HG03520 (cell line): ENCODE measurements around the gene TARBP1.

Experiments used
- ATAC-seq: cut with Tn5 transposase; IDR thresholded peaks from one replicate; pipeline ENCODE4 v1.9.1; 2021; ENCODE audit warnings: mild to moderate bottlenecking, moderate library complexity; ENCODE audit not compliant: unreplicated experiment

TARBP1 gene

DNA sequence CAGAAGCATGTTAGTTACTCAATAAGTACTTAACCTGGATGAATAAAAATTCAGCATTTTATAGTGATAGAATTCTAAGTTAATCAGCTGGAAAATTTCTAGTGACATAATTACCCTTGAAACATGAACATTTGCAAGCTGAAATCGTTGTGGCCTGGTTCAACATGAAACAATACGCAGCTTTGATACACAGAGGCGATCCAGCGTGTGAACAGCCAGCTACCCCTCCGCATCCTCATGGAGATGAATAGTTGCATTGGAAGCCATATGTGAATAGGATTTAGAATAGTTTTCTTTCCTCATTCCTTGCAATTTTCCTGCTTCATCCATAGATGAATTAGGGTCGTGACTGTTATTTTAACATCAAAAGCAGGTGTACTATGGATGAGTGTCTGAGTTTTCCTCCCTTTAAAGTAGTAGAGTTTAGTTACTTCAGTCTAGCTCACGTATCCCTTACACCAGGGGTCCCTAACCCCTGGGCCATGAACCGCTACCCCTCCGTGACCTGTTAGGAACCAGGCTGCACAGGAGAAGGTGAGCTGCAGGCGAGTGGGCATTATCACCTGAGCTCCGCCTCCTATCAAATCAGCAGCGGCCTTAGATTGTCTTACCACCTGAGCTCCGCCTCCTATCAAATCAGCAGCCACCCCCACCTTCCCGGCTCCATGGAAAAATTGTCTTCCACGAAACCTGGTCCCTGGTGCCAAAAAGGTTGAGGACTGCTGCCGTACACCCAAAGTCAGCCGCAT is 6.2 kb upstream of the TARBP1 start:
- ATAC-seq: no peak

DNA sequence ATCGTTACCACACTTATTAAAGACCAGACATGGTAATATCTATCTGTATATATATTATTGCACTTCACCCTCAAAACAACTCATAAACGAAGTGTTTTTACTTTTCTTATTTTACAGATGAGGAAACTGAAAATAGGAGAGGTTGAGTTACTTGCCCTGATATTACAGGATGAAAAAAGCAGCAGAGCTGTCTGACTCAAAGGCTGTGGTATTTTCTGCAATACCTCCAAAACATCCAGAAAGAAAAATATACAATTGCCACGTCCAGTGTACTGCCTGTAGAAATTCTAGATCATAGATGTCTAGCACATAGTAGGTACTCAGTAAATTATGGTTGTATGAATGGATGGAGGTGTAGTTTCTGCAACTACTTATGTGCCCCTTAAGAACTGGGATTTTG is 5.2 kb upstream of the TARBP1 start:
- ATAC-seq: no peak

DNA sequence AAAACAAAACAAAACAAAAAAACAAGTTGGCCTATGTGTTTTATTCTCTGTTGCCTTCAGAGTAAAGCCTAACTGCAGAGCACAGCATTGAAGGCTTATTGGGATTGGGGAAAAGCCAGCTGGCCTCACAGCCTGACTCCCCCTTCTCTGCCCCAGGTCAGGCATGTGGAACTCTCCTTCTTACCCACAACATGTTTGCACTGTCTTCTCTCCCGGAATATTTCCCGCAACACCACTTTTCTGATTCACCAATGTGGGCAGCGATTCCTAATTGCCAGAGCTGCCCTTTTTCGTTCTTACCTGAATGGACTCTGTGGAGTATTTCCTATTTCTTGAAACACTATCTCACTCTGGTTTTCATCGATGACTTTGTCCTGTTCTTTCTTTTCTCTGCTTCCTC is 2.8 kb upstream of the TARBP1 start:
- no peak for ATAC-seq

DNA sequence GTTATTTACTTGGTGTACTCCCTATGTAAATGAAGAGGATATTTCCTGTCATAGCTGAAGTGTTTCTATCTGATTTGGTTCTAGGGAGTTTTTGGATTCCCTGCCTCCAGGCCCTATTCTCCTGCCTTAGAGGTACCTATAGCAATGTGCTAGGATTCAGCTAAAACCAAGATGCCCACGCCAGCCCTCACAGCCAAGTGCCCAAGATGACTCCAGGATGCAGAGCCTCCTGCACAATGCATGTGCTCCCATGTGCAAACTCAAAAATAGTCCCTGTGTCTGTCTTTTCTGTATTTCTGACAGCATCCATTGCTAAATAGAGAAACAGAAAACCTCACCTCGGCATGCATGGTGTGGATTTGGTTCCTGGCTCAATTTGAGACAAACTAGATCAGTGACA is 887 bp upstream of the TARBP1 start:
- ATAC-seq: no peak

DNA sequence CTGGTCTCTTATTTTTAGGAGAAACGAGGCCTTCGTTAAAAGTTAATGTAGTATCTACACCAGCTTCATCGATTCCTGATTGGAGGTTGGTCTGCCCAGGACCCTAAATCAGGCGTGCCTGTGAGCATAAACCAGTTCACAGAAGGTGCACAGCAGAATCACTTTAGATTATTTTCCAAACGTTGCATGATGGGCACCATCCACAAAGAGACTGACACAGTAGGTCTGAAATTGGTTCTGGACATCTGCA is 256 bp upstream of the TARBP1 start:
- ATAC-seq: no peak

DNA sequence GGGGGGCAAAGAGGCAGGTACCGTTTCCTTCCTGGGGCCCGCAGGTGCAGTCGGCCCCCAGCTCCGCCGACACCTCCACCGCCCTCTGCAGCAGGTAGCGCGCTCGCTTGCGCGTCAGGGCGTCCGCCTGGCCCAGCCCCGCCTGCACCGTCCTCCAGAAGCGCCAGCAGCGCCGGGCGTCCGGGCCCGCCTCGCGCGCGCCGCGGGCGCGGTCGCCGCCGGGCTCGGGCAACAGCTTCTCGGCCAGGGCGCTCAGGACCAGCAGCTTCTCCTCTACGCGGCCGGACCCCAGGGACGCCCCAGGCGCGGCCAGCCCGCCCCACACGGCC is 863 bp downstream of the TARBP1 start:
- ATAC-seq: peak; percentile 60

DNA sequence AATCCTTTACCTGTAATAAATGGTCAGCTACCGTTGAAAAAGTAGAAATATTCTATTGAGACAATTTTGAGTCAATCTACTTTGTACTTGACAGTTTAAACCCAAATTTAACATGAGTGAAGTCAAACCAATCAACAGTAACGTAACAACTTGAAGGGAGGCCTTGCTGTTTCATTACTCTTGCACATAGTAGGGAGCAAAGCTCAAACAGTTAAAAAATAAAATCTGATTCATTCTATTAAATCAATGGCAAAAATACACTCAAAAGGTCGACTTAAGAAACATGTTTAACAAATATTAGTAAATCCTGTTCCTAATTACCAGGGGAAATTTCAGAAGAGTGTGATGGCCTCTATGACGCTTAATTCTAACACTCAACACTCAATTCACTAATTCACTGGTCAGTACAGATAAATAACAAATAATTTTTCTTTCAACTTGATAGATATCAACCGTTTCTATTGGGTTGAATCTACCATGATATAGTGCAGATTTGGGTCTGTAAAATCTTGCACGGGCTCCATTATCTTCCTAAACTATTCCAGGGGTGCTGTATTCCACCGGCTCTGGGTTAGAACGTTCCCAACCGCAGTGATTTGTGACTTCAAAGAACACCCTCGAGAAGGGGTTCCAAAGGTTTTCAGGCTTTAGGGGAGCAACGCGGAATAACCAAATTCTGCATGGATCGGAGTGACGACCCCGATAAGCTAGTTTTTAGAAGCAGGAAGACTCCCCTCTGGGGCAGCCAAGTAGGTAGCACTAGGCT is 1.4 kb downstream of the TARBP1 start:
- no peak for ATAC-seq

DNA sequence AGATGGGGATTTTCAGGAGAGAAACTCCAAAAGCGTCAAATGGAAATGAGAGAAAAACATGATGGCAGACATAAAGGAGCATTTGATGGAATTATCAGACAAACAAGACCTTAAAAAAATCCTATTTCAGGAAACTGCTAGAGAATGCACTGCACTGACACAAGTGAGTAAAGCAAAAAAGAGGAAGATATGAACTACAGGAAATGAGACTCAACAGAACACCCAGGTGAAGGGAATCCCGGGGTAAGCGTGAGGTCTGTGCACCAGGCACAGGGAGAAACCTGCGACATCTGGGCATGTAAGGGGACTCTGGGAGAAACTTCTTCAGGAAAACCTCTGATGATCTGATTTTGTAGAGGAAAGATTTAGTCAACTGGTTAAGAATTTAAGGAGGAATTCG is 2.8 kb downstream of the TARBP1 start:
- ATAC-seq: no peak

DNA sequence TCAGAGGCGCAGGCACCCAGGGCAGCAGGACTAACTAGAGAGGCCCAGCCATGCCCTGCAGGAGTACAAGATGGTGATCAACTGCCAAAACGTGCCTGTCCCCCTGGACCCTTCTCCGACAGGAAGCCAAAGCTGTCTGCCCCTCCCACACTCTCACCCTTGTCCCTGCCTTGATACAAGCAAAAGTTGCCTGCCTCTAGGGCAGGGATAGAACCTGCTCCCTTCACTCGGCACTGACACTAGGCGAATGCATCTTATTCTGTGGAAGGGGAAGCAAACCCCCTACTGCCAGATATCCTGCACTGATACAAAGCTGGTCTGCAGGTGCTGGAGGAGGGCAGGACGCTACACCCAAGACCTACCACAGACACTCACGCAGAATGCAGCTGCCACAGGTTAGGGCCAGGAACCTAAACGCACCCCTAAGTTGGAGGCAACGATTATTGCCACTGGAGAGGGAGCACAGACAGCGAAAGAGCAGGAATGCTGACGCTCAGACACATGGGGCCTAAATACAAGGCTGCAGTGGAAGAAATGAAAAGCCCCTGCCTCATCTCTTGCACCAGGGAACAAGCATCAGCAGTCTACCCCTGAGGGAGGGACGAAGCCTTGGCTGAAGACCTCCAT is 3.7 kb downstream of the TARBP1 start:
- no peak for ATAC-seq

DNA sequence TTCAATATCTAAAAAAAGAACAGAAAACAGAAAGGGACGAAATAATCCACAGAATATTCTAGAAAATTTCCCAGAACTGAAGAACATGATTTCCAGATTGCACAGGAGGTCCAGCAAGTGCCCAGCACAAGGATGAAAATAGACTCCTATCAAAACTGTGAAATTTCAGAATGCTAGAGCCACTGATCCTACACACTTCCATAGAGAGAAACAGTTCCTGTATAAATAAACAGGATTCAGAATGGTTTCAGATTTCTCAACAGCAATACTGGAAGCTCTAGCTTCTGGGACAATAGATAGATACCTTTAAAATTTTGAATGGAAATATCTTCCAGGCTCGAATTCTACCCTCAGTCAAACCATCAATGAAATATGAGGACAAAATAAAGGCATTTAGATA is 4.6 kb downstream of the TARBP1 start:
- no peak for ATAC-seq

DNA sequence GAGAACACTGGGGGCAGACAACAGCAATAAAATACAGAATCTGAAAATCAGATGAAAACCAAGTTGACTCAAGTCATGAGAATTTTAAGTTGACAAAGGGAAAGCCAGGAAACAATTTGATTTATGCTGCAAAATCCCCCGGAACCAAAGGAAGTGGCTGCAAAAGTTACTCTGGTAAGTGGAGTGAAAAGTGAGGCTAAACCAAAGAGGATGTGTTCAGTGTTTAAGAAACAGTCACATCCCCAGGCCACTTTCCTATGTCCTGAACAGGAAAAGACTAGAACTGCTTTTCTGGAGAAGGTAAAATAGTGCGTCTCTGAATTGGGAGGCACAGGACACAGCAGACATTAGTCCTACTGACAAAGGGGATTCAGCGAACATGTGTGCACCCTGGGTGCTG is 5.9 kb downstream of the TARBP1 start:
- ATAC-seq: no peak

DNA sequence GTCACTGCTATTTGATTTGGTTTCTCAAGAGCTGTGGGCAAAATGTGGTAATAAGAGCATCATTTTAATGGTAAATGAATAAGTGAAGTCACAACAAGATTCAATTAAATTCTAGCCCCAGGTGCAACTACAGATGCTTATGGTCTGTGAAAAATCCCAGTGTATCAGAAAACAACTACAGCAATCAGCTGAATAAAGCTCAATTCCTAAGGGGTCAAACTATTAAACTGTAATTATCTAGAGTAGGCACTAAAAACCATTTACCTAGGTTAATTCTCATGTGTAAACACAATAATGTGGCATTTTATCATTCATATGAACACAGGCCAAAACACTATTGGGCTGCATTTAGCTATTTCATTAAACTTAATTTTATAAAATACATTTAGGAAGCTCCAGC is 9.6 kb downstream of the TARBP1 start:
- no peak for ATAC-seq

DNA sequence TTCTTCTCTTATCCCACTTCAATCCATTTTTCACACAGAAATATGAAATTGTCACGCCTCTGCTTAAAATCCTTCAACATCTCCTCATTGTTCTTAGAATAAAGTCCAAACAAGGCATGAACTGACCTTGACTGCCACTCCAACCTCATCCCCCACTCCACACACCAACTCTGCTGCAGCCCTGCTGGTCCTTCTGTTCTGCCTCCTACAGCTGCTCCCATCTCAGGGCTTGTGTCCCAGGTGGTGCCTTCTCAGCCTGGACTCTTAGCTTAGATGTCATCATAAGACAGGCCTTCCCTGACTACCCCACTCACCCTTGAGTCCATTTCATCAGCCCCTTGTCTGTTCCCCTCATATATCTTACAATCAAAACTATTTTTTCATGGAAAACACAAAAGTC is 10.4 kb downstream of the TARBP1 start:
- ATAC-seq: no peak

DNA sequence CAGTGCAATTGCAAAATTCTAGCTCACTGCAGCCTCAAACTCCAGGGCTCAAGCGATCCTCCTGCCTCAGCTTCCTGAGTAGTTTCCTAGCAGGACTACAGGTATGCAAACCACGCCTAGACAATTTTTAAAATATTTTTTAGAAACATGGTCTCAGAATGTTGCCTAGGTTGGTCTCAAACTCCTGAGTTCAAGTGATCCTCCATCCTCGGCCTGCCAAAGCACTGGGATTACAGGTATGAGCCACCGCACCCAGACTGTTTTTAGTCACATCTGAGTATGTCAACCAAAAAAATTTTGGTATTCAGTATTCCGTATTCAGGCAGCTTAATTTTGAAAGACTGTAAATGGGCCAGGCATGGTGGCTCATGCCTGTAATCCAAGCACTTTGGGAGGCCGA is 11.2 kb downstream of the TARBP1 start:
- no peak for ATAC-seq

DNA sequence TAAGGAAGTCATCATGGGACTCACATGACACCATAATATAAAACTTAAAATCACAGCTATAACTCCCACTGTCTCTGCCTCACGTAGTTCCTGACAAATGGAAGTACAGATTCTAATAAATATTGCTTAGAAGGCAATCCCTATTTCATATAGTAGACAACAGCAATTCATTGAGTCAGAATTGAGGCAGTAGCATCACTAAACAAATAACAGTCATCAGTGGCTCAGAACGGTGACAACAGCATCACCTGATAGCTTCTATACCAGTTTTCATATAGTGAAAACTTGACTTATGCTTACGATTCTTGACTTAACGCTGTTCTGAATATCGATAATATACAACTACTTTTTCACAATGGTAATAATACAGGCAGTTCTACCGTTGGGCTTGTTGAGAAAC is 12.0 kb downstream of the TARBP1 start:
- ATAC-seq: no peak

DNA sequence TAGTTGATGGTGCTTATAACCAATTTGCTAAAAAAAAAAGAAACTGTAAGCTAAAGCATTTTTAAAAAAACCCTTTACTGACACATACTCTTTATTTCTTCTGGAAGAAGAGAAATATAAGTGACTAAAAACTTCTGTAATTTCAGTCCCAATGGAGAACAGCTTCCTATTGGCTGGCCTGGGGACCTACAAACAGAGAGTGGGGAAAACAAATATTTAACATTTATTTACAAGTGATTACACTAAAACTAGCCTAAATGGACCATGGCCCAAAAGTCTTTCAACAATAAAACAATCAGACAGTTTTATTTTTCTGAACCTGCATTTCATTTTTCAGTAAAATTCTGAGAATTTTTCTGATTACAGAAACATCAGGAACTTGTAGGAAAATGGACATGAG is 15.2 kb downstream of the TARBP1 start:
- ATAC-seq: no peak

DNA sequence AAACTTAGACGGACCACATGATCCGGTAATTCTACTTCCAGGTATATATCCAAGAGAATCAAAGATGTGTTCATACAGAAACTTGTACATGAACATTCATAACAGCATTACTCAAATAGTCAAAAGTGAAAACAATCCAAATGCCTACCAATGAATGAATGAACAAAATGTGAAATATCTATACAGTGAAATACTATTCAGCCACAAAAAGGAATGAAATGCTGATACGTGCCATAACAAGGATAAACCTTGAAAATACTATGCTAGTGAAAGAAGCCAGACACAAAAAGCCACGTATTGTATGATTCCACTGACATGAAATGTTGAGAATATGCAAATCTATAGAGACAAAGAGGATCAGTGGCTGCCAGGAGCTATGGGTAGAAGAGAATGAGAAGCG is 18.3 kb downstream of the TARBP1 start:
- no peak for ATAC-seq

DNA sequence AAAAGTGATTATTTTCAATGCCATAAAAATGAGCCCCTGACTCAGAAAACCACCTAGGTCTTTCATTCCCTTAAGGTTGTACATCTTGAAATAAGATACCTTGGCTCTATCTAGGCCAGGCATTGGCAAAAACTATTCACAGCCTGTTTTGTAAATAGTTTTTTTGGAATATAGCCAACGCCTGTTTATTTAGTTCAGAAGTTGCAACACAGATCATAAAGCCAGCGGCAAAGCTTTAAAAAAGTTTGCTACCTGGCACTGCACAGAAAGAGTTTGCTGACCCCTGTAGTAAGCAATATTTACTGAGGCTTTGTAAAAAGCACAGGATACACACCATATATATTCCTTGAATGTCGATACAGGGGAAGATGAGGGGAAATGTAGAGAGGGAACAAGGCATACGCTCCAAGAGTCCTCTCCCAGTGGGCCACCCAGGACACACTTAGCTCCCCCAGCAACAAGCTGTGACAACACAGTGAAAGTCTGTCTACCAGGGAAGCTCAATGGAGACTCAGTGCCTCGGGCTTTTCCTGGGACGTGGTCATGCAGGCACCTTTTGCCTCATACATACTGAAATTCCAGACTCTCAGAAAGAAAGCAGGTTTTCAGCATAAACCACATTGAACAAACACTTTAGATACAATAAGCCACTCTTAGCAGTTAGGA is 20.5 kb downstream of the TARBP1 start:
- ATAC-seq: no peak

DNA sequence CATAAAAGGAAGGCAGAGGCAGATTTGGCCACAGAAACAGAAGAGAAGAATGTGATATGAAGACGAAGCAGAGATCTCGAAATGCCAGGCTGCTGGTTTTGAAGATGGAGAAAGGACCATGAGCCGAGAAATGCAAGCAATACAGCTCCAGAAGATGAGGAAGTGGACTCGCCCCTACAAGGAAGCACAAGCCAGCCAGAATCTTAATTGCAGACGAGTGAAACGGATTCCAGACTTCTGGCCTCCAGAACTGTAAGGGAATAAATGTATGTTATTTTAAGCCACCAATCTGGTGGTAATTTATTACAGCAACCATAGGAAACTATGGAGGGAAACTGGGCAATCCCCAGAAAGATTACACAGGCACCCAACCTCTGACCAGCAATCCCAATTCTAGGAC is 24.1 kb downstream of the TARBP1 start:
- ATAC-seq: no peak

DNA sequence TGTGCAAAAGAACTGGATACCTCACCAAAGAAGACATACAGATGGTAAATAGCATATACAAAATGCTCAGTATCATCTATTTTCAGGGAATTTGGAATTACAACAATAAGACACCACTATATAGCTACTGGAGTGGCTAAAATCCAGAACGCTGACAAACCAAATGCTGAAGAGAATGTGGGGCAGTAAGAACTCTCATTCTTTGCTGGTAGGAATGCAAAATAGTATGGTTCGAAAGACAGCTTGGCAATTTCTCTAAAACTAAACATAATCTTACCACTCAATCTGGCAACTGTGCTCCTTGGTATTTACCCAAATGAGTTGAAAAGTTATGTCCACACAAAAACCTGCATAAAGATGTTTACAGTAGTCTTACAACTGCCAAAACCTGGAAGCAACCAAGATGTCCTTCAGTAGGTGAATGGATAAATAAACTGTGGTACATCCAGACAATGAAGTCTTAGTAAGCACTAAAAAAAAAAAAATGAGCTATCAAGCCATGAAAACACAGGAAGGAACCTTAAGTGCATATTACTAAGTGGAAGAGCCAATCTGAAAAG is 26.5 kb downstream of the TARBP1 start:
- ATAC-seq: no peak

DNA sequence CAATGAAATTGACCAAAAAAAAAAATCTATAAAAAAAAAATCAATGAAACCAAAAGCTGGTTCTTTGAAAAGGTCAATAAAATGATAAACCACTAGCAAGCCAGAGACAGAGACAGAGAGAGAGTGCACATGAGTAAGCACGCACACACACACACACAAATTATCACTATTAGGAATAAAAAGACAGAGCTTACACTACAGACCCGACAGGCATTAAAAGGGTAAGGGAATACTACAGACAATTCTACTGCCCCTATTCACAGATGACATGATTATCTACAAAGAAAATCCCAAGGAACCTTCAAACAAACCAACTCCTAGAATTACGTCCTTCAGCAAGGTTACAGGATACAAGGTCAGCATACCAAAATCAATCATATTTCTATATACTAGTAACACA is 38.6 kb downstream of the TARBP1 start:
- no peak for ATAC-seq

DNA sequence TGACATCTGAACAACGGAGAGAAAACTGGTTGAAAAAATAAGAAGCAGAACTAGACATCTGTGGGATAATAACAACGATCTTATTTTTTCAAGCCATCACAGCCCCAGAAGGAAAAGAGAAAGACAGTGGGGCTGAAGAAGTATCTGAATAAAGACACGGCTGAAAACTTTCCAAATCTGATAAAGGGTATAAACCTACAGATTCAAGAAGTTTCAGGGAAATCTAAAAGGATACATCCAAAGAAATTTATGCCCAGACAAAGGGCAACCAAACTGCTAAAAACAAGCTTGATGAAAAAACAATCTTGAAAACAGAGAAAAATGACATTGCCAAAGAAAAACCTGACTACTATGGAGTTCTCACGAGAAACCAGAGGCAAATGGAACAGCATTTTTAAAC is 40.4 kb downstream of the TARBP1 start:
- ATAC-seq: no peak
